Fibroblast of lung (primary cell): ENCODE results near the gene PRKCA. TPM values are rescaled to one million over a fixed set of nuclear protein-coding genes. Genes with fewer than 3 reads are reported as not detected.

Experiments
- DNase-seq, 2 donors: peaks; one replicate each; pipeline versions ENCODE4 v3.0.0 to v3.0.0-alpha.2; 2010; ENCODE audit warnings: low read depth in 2 of 2
- H2AFZ ChIP-seq: 2 replicates; pipeline ENCODE4 v1.5.1; 2012; ENCODE audit warnings: low read length, control low read depth, inconsistent platforms
- H3K27ac ChIP-seq: 2 replicates; pipeline ENCODE4 v1.5.1; 2011; ENCODE audit warnings: low read length, control low read depth; ENCODE audit not compliant: insufficient read depth
- H3K27me3 ChIP-seq: 2 replicates; pipeline ENCODE4 v1.5.1; 2011; ENCODE audit warnings: mild to moderate bottlenecking, low read length; ENCODE audit not compliant: control insufficient read depth, insufficient read depth
- H3K36me3 ChIP-seq: 2 replicates; pipeline ENCODE4 v1.5.1; 2011; ENCODE audit warnings: low read length; ENCODE audit not compliant: control insufficient read depth, insufficient read depth
- H3K4me1 ChIP-seq: 2 replicates; pipeline ENCODE4 v1.5.1; 2011; ENCODE audit warnings: low read length; ENCODE audit not compliant: control insufficient read depth, insufficient read depth; ENCODE audit errors: extremely low read depth
- H3K4me2 ChIP-seq: 2 replicates; pipeline ENCODE4 v1.5.1; 2011; ENCODE audit warnings: low read length, control low read depth; ENCODE audit not compliant: insufficient read depth; ENCODE audit errors: extremely low read depth
- H3K4me3 ChIP-seq, 4 experiments: fragments of 200-600 bp in 1 of 4; sonication (generic) in 1 of 4; replicated peaks in 1 of 4; 2 replicates each; pipeline ENCODE4 v1.5.1; 2011 to 2016; ENCODE audit warnings: low read length in 4 of 4, low read depth in 3 of 4, mild to moderate bottlenecking in 3 of 4, control low read depth in 2 of 4, inconsistent platforms in 1 of 4, mixed read lengths in 1 of 4; ENCODE audit not compliant: insufficient read depth in 1 of 4; ENCODE audit errors: control extremely low read depth in 1 of 4
- H3K79me2 ChIP-seq: 2 replicates; pipeline ENCODE4 v1.5.1; 2012; ENCODE audit warnings: mild to moderate bottlenecking, low read length, inconsistent platforms; ENCODE audit not compliant: control insufficient read depth, insufficient read depth
- H3K9ac ChIP-seq: 2 replicates; pipeline ENCODE4 v1.5.1; 2011; ENCODE audit warnings: mild to moderate bottlenecking, low read length, control low read depth; ENCODE audit not compliant: insufficient read depth
- H3K9me3 ChIP-seq: 2 replicates; pipeline ENCODE4 v1.5.1; 2012; ENCODE audit warnings: low read depth, low read length; ENCODE audit not compliant: control insufficient read depth, insufficient read depth
- H4K20me1 ChIP-seq: 2 replicates; pipeline ENCODE4 v1.5.1; 2011; ENCODE audit warnings: low read length; ENCODE audit not compliant: control insufficient read depth, insufficient read depth; ENCODE audit errors: extremely low read depth
- CTCF ChIP-seq, 2 donors: IDR thresholded peaks in 1 of 2; conservative IDR thresholded peaks in 1 of 2; 1 replicate in 1 of 2; 2 replicates in 1 of 2; pipeline ENCODE4 v1.5.1; 2011 to 2012; ENCODE audit warnings: low read length in 2 of 2, control low read depth in 1 of 2, inconsistent platforms in 1 of 2, low read depth in 1 of 2, mild to moderate bottlenecking in 1 of 2
- EZH2 ChIP-seq: IDR thresholded peaks from 2 replicates; pipeline ENCODE4 v1.5.1; 2012; ENCODE audit warnings: low read length, control low read depth, mild to moderate bottlenecking; ENCODE audit errors: missing control alignments
- polyA plus RNA-seq, 2 donors: library from polyadenylated mRNA; depleted of rRNA in 1 of 2; stranded (reverse) in 1 of 2; unstranded in 1 of 2; fragments of >200 nt; gene quantifications; 2 replicates each; pipeline ENCODE4 v1.2.1, GENCODE V29; 2011 to 2012; ENCODE audit warnings: missing spikeins in 1 of 2
- total RNA-seq: library from RNA; depleted of rRNA; stranded (reverse); fragments of >200 nt; gene quantifications from 2 replicates; pipeline ENCODE4 v1.2.1, GENCODE V29; 2014

PRKCA gene
- total and polyA plus RNA-seq, 2 donors (not counting 1 experiment from before 2014, with no cell fraction given) = 34.0 to 74.2 TPM

- H2AFZ ChIP-seq = no peak overlapping the region
- H3K4me3 ChIP-seq = no peak overlapping the region
- no peak for DNase-seq
Measured at GRCh38 chr17:66283971-66284370, 18.4 kb upstream of the PRKCA start.

GRCh38 chr17:66285149-66285548 lies 17.3 kb upstream of the PRKCA start:
- H3K9me3 ChIP-seq = no peaks in the 10 kb centered on the region
- H3K4me1 ChIP-seq = no peaks in the 10 kb centered on the region
- no peak for TF ChIP-seq EZH2
- no peak for TF ChIP-seq CTCF (conservative IDR thresholded peaks at IDR 0.05 in 1 of 2, IDR thresholded peaks at IDR 0.05 in 1 of 2; ENCODE audit: low read depth in 1 of 2, low read length in 2 of 2)

More at GRCh38 chr17:66283971-66284370, 18.4 kb upstream of the PRKCA start:
- no peaks in the 10 kb centered on the region for H3K36me3 ChIP-seq
- no peak for TF ChIP-seq CTCF (conservative IDR thresholded peaks at IDR 0.05 in 1 of 2, IDR thresholded peaks at IDR 0.05 in 1 of 2; ENCODE audit: low read depth in 1 of 2, low read length in 2 of 2)
- no peak for TF ChIP-seq EZH2
- H3K9ac ChIP-seq = no peak overlapping the region
- no peaks in the 10 kb centered on the region for H4K20me1 ChIP-seq
- no peaks in the 10 kb centered on the region for H3K4me1 ChIP-seq
- no peaks in the 10 kb centered on the region for H3K9me3 ChIP-seq
- no peak overlapping the region for H3K27ac ChIP-seq
- H3K27me3 ChIP-seq = no peaks in the 10 kb centered on the region
- H3K4me2 ChIP-seq = no peak overlapping the region
- no peaks in the 10 kb centered on the region for H3K79me2 ChIP-seq

GRCh38 chr17:66287911-66288310 lies 14.5 kb upstream of the PRKCA start:
- Histone ChIP-seq H3K79me2 (no peaks in the 10 kb centered on the region), H2AFZ (no peak overlapping the region), H3K9me3 (no peaks in the 10 kb centered on the region), H3K4me1 (no peaks in the 10 kb centered on the region), H3K27ac (no peak overlapping the region), H3K4me3 (no peak overlapping the region), H3K4me2 (no peak overlapping the region), H3K9ac (no peak overlapping the region), H3K27me3 (no peaks in the 10 kb centered on the region), H4K20me1 (no peaks in the 10 kb centered on the region), H3K36me3 (no peaks in the 10 kb centered on the region)
- DNase-seq = no peak
- TF ChIP-seq CTCF (conservative IDR thresholded peaks at IDR 0.05 in 1 of 2, IDR thresholded peaks at IDR 0.05 in 1 of 2; ENCODE audit: low read depth in 1 of 2, low read length in 2 of 2) (no peak), EZH2 (no peak)

More at GRCh38 chr17:66285149-66285548, 17.3 kb upstream of the PRKCA start:
- no peak overlapping the region for H3K4me3 ChIP-seq
- no peaks in the 10 kb centered on the region for H3K79me2 ChIP-seq
- no peaks in the 10 kb centered on the region for H4K20me1 ChIP-seq
- no peak for DNase-seq
- H3K27ac ChIP-seq = no peak overlapping the region
- no peaks in the 10 kb centered on the region for H3K36me3 ChIP-seq
- H3K9ac ChIP-seq = no peak overlapping the region
- no peak overlapping the region for H2AFZ ChIP-seq
- H3K27me3 ChIP-seq = no peaks in the 10 kb centered on the region
- H3K4me2 ChIP-seq = no peak overlapping the region
